DMS114 treated with DMSO at 0.1 percent for 48 hours (cell line): ENCODE data around the gene GOLGA6A.

Source experiments
- DNase-seq: peaks from one replicate; lab custom pipeline; 2025; ENCODE audit not compliant: unreplicated experiment; lab: John Stamatoyannopoulos, UW

GOLGA6A gene

GRCh38 chr15:74037171-74038117 lies 44.9 kb downstream of the GOLGA6A start:
- no peak for DNase-seq

GRCh38 chr15:74036271-74037170 lies 45.8 kb downstream of the GOLGA6A start:
- peak; percentile 57 for DNase-seq

- no peak for DNase-seq
These were observed 47.0 kb downstream of the GOLGA6A start for GRCh38 chr15:74035121-74036017.

GRCh38 chr15:74034206-74034755 lies 48.1 kb downstream of the GOLGA6A start:
- no peak for DNase-seq

- DNase-seq: no peak
These were observed 49.5 kb downstream of the GOLGA6A start for GRCh38 chr15:74032606-74033561.

- DNase-seq: no peak
These were observed 50.3 kb downstream of the GOLGA6A start for GRCh38 chr15:74032046-74032445.

GRCh38 chr15:74028646-74029045 lies 53.7 kb downstream of the GOLGA6A start:
- no peak for DNase-seq

- no peak for DNase-seq
These were observed 54.7 kb downstream of the GOLGA6A start for GRCh38 chr15:74027688-74028087.

GRCh38 chr15:74025436-74025835 lies 56.9 kb downstream of the GOLGA6A start:
- DNase-seq: no peak

GRCh38 chr15:74024687-74025086 lies 57.7 kb downstream of the GOLGA6A start:
- DNase-seq: no peak

GRCh38 chr15:74022706-74023470 lies 59.5 kb downstream of the GOLGA6A start:
- no peak for DNase-seq
